ENCODE data around the gene KMT2B.

- TF ChIP-seq CTCF (IDR thresholded peaks at IDR 0.05) (no peak), EZH2 (IDR thresholded peaks at IDR 0.05; ENCODE audit: borderline replicate concordance, insufficient read depth, low read depth, low read length, poor library complexity, severe bottlenecking) (no peak)
Observed at GRCh38 chr19:35757749-35758608, 40.2 kb downstream of the KMT2B start, which contains the start of gene PROSER3.
